GM18517 (cell line): ENCODE data around the gene NKTR.
"Not testable (repeated sequence)": the region's sequence is repeated elsewhere in the genome, so short reads cannot be mapped to it uniquely, and the experiment has no call there.

Experiments used
- ATAC-seq: cut with Tn5 transposase; IDR thresholded peaks from one replicate; pipeline ENCODE4 v1.9.1; 2021; ENCODE audit warnings: mild to moderate bottlenecking, moderate library complexity; ENCODE audit not compliant: unreplicated experiment

NKTR gene

DNA sequence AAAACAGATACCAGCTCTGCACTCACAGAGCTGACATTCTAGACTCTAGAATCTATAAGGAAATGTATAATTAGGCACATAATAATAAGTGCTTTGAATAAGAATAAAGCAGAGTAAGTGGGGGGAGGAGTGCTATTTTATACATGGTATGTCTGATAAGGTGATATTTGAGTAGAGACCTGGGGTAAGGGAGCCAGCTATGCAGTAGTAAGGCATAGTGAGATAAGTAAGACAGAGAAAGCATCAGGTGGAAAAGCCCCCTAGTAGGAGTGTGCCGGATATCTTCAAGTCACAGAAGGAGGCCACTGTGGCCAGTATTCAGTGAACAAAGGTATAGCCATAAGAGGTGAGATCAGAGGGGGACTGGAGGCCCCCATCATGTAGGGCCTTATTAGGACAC is 6.9 kb upstream of the NKTR start:
- no peak for ATAC-seq

GRCh38 chr3:42595682-42596081 is 4.8 kb upstream of the NKTR start:
- no peak for ATAC-seq

DNA sequence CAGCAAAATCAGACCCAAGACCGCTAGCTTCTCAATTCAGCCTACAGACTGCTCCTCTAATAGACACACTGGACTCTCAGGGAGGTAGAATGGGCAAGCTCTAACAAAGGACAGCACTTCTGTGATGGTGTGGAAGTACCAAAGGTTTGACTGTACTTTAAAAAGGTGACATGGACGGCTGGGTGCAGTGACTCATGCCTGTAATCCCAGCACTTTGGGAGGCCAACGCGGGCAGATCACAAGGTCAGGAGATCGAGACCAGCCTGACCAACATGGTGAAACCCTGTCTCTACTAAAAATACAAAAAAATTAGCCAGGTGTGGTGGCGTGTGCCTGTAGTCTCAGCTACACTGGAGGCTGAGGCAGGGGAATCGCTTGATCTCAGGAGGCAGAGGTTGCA is 3.4 kb upstream of the NKTR start:
- ATAC-seq = not testable (repeated sequence)

DNA sequence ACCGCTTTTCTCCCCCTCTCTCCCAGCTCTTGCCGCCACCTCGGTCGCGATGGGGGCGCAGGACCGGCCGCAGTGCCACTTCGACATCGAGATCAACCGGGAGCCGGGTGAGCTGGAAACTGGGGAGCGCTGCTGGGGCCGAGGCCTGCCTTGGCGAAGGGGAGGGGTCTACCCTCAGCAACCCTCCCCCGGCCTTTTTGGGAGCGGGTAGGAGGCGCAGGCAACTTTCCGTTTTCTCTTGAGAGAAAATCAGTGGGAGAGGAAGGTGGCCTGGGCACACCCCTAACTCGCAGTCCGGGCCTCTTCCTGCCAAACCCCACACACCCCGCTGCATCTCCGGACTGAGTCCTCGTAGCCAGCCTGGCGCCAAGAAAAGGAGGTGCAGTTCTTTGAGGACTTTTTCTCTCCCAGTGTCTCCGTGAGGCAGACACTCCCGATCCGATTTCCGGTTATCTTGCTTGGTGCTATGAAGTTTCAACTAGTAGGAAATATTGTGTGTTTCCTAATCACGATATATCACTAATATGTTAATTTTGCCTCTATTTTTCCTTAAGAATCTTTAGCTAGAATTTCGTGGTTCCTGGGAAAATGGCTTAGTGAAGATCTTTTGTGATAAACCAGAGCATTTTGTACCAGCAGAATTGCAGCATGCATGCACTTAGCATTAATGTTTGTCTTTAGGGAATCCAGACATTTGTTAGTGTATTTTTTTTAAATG is 631 bp downstream of the NKTR start:
- peak; percentile 17 for ATAC-seq

GRCh38 chr3:42601896-42602581 is 1.6 kb downstream of the NKTR start:
- ATAC-seq = no peak

DNA sequence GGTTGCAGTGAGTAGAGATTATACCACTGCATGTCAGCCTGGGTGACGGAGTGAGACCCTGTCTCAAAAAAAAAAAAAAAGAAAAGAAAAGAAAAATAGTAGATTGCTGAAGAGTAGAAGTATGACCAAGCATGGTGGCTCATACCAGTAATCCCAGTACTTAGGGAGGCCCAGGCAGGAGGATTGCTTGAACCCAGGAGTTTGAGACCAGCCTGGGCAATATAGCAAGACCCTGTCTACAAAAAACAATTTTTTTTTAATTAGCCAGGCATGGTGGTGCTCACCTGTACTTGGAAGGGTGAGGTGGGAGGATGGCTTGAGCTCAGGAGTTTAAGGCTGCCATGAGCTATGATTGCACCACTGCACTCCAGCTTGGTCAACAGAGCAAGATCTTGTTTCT is 2.5 kb downstream of the NKTR start:
- no peak for ATAC-seq

DNA sequence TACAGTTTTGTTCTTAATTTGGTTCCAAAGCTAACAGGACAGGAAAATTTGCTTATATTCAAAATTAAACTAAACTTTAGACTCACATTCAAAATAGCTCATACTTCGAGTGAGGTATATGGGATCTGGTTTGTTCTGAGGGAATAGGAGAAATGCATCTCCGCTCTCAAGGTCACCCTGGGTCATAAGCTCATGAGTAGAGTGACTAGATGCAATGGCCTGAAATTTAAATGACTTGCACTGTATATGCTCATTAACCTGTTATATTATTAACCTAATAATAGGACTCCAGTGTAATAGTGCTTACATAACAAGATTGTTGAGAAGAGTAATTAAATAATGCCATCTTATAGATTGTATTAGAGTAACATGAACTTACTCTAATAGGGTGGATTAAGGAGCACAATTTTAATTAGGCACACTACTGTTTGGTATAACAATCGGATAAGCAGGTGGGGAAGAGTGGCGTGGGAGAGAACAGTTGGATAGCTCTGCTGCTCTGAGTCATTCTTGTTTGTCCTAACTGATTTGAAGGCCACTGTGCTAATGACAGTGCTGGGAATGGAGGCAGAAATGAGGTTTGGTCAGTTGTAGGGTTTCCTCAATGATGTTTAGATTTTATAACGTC is 5.2 kb downstream of the NKTR start:
- ATAC-seq = no peak

GRCh38 chr3:42608581-42608980 is 8.1 kb downstream of the NKTR start:
- ATAC-seq = no peak

- no peak for ATAC-seq
Observed at GRCh38 chr3:42610976-42611375, 10.5 kb downstream of the NKTR start.

DNA sequence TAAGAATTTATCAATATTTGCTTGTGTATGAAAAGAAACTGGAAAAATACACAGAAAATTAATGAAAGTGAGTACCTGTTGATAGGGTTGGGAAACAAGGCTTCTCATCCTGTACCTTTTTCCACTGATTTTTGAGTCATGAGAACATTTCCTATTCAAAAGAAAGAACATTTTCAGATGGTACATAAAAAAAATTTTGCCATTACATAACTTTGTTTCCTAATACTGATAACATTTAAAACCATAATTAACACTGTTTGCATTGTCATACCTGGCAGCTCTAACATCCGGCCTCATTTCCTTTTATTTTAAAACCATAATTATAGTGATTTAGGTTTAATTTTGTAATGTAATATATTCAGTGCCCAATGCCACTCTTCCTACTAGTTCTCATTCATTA is 11.7 kb downstream of the NKTR start:
- no peak for ATAC-seq

GRCh38 chr3:42612928-42613327 is 12.4 kb downstream of the NKTR start:
- ATAC-seq = peak; percentile 84

DNA sequence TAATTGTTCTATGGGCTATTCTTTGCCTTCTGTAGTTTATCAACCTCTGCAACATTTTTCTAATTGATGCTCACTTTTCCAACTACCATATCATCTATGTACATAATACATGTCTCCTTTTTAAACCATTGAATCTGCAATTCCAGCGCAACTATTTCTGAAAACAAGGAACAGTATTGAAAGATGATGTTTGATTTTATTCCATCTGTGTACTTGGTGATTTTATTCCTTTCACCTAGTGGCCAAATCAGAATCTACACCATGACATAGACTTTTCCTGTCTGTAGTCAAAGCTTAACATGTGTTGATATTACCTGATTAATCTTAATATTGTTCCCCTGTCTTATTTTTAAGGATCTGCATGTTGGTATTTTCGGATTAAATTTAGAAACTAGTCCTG is 13.0 kb downstream of the NKTR start:
- ATAC-seq = no peak

GRCh38 chr3:42631620-42632019 is 31.1 kb downstream of the NKTR start:
- no peak for ATAC-seq

DNA sequence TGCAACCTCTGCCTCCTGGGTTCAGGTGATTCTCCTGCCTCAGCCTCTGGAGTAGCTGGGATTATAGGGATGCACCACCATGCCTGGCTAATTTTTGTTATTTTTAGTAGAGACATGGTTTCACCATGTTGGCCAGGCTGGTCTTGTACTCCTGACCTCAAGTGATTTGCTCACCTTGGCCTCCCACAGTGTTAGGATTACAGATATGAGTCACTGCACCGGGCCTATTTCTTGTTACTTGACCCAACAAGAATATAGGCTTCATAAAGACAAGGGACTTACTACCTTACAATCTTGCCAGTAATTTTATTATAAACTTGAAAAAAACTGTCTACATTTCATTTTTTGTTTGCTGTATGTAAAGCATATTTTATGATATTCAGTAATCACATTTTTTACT is 31.7 kb downstream of the NKTR start:
- no peak for ATAC-seq

GRCh38 chr3:42633544-42633943 is 33.1 kb downstream of the NKTR start:
- ATAC-seq = no peak

- peak; percentile 59 for ATAC-seq
Observed at GRCh38 chr3:42635111-42635510, 34.6 kb downstream of the NKTR start.

GRCh38 chr3:42637001-42637400 is 36.5 kb downstream of the NKTR start:
- no peak for ATAC-seq

DNA sequence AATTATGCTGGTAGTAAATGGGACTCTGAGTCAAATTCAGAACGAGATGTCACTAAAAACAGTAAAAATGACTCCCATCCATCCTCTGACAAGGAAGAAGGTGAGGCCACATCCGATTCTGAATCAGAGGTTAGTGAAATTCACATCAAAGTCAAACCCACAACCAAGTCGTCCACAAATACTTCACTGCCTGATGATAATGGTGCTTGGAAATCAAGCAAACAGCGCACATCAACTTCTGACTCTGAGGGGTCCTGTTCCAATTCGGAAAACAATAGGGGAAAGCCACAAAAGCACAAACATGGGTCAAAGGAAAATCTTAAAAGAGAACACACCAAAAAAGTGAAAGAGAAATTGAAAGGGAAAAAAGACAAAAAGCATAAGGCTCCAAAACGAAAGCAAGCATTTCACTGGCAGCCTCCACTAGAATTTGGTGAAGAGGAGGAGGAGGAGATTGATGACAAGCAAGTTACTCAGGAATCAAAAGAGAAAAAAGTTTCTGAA is 37.9 kb downstream of the NKTR start:
- no peak for ATAC-seq

DNA sequence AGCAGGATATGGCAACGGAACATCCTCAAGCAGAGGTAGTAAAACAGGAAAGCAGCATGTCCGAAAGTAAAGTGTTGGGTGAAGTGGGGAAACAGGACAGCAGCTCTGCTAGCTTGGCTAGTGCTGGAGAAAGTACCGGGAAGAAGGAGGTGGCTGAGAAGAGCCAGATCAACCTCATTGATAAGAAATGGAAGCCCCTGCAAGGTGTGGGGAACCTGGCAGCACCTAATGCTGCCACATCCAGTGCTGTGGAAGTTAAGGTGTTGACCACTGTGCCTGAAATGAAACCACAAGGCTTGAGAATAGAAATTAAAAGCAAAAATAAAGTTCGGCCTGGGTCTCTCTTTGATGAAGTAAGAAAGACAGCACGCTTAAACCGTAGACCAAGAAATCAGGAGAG is 38.7 kb downstream of the NKTR start:
- ATAC-seq = no peak

- ATAC-seq = no peak
Observed at GRCh38 chr3:42640129-42640528, 39.6 kb downstream of the NKTR start.

DNA sequence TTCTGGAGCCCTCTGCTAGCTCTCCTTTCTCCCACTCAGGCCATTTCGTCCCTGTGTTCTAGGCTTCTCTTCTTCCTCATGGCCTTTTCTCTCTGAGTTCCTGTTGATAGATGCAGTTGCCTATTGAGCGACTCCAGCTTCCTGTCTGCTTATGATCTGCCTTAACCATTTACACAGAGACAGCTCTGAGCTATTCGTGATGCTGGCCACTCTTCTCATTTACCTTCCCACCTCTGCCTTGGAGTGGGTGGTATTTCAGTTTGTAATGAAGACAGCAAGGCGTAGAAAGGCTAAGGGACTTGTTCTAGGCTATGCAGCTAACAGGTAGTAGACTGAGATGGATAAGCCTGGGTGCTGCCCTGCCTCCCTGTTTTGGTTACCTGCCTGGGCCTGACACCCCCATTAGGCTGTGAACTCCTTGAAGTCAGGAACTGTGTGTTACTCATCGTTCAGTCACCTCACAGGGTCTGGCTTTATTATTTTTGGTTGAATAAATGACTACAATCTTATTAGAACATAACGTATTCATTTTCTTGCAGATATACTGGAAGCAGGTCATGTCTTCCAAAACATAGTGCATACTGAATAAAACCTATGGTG is 40.4 kb downstream of the NKTR start:
- no peak for ATAC-seq
